Measurements from ENCODE around the gene GATC.

DNA sequence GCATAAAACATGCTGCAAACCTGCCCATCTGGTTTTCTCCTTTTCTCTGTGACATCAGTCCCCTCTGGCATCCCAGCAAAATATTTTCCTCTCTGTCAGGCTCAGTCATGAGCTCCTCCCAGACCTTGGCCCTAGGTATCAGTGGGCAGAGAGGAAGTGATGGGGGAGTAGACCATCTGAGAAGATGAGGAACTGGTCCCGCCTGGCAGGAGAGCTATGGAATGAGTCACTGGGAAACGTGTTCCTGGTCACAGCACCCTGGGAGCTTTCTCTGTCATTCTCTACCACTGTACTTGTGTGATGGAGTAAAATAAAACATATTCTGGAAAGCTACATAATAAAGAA lies 28.3 kb downstream of the GATC start:
- TF ChIP-seq, protein P1, sequence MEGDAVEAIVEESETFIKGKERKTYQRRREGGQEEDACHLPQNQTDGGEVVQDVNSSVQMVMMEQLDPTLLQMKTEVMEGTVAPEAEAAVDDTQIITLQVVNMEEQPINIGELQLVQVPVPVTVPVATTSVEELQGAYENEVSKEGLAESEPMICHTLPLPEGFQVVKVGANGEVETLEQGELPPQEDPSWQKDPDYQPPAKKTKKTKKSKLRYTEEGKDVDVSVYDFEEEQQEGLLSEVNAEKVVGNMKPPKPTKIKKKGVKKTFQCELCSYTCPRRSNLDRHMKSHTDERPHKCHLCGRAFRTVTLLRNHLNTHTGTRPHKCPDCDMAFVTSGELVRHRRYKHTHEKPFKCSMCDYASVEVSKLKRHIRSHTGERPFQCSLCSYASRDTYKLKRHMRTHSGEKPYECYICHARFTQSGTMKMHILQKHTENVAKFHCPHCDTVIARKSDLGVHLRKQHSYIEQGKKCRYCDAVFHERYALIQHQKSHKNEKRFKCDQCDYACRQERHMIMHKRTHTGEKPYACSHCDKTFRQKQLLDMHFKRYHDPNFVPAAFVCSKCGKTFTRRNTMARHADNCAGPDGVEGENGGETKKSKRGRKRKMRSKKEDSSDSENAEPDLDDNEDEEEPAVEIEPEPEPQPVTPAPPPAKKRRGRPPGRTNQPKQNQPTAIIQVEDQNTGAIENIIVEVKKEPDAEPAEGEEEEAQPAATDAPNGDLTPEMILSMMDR (IDR thresholded peaks at IDR 0.05; ENCODE audit: borderline replicate concordance, extremely low read depth, low read length, poor library complexity, severe bottlenecking): no peak
- no peak for TF ChIP-seq EZH2 (IDR thresholded peaks at IDR 0.05; ENCODE audit: borderline replicate concordance, low read depth, low read length, severe bottlenecking)

Data from DND-41 (cell line).